Breast epithelium (tissue), 4 donors: Measurements from ENCODE around the gene H1-8. TPM values are rescaled to one million over a fixed set of nuclear protein-coding genes. Genes with fewer than 3 reads are reported as not detected.

Experiments
- DNase-seq, 2 donors: peaks; one replicate each; pipeline ENCODE4 v3.0.0-alpha.2; 2019; ENCODE audit warnings: low spot score in 2 of 2
- H3K27ac ChIP-seq, 2 donors: fragments of 200-600 bp; sonication (generic) in 1 of 2; one replicate each; pipeline ENCODE4 v1.5.1; 2016 to 2019; ENCODE audit warnings: mild to moderate bottlenecking in 1 of 2
- H3K27me3 ChIP-seq, 2 donors: fragments of 200-600 bp; sonication (generic) in 1 of 2; one replicate each; pipeline versions ENCODE4 v1.5.1 to v1.6.0; 2017 to 2019; ENCODE audit warnings: control low read depth in 1 of 2, mild to moderate bottlenecking in 1 of 2
- H3K36me3 ChIP-seq: fragments of 200-600 bp; one replicate; pipeline ENCODE4 v1.5.1; 2019
- H3K4me1 ChIP-seq, 2 donors: fragments of 200-600 bp; sonication (generic); one replicate each; pipeline ENCODE4 v1.5.1; 2016 to 2019; ENCODE audit warnings: control low read depth in 1 of 2
- H3K4me3 ChIP-seq, 3 donors: fragments of 200-600 bp; sonication (generic); 1 replicate in 2 of 3; 2 replicates in 1 of 3; pipeline ENCODE4 v1.5.1; 2016 to 2019; ENCODE audit warnings: mild to moderate bottlenecking in 3 of 3, moderate library complexity in 2 of 3
- H3K9me3 ChIP-seq, 2 donors: fragments of 200-600 bp; sonication (generic) in 1 of 2; one replicate each; pipeline ENCODE4 v1.5.1; 2016 to 2019; ENCODE audit warnings: control low read depth in 1 of 2
- CTCF ChIP-seq, 3 donors: fragments of 450-650 bp; IDR thresholded peaks; one replicate each; pipeline ENCODE4 v1.5.1; 2016 to 2017; ENCODE audit warnings: antibody characterized with exemption in 3 of 3, mild to moderate bottlenecking in 3 of 3, moderate library complexity in 3 of 3
- POLR2A ChIP-seq: fragments of 450-650 bp; IDR thresholded peaks from one replicate; pipeline ENCODE4 v1.6.1; 2016; ENCODE audit warnings: antibody characterized with exemption, mild to moderate bottlenecking, moderate library complexity
- POLR2AphosphoS5 ChIP-seq, 3 donors: sonication (generic); formaldehyde crosslinking; IDR thresholded peaks; one replicate each; pipeline ENCODE4 v1.6.1; 2017; ENCODE audit warnings: antibody characterized with exemption in 3 of 3
- intact Hi-C: fragments of 100-400 bp; cut with DNase I; formaldehyde crosslinking; loops from one replicate; pipeline ENCODE4 v1.15.1; 2023; ENCODE audit warnings: low total_unique reads
- total RNA-seq, 3 donors: library from RNA; depleted of rRNA; stranded (reverse); fragments of >200 nt; gene quantifications; one replicate each; pipeline ENCODE4 v1.1.0, GENCODE V29; 2016

Gene H1-8
- total RNA-seq, 3 donors from 2014 or later: not detected

- Histone ChIP-seq H3K4me3 (no peak overlapping the region), H3K36me3 (no peaks in the 10 kb centered on the region), H3K27ac (no peak overlapping the region), H3K27me3 (no peaks in the 10 kb centered on the region), H3K4me1 (no peaks in the 10 kb centered on the region), H3K9me3 (no peaks in the 10 kb centered on the region)
- no peak for TF ChIP-seq CTCF (IDR thresholded peaks at IDR 0.05)
- TF ChIP-seq POLR2A: no peak
- TF ChIP-seq POLR2AphosphoS5 (IDR thresholded peaks at IDR 0.05): no peak
- DNase-seq: no peak
- intact Hi-C loops: no loop called here
Measured at GRCh38 chr3:129569856-129570255, 26.9 kb downstream of the H1-8 start.

GRCh38 chr3:129571605-129572547, 28.9 kb downstream of the H1-8 start:
- Histone ChIP-seq H3K27ac (no peak overlapping the region), H3K4me3 (no peak overlapping the region)

GRCh38 chr3:129572603-129573002, 29.6 kb downstream of the H1-8 start:
- TF ChIP-seq CTCF (IDR thresholded peaks at IDR 0.05) (no peak), POLR2A (no peak), POLR2AphosphoS5 (IDR thresholded peaks at IDR 0.05) (no peak)
- no peak overlapping the region for H3K4me3 ChIP-seq
- no peak overlapping the region for H3K27ac ChIP-seq
- no peaks in the 10 kb centered on the region for H3K9me3 ChIP-seq
- DNase-seq: no peak
- intact Hi-C loops: no loop called here
- no peaks in the 10 kb centered on the region for H3K36me3 ChIP-seq
- no peaks in the 10 kb centered on the region for H3K27me3 ChIP-seq
- H3K4me1 ChIP-seq: peaks cover 0 to 13% of the 10 kb centered on the region in 2 donors

More at GRCh38 chr3:129571605-129572547, 28.9 kb downstream of the H1-8 start:
- no peaks in the 10 kb centered on the region for H3K27me3 ChIP-seq
- H3K9me3 ChIP-seq: no peaks in the 10 kb centered on the region
- DNase-seq: no peak
- TF ChIP-seq CTCF (IDR thresholded peaks at IDR 0.05) (no peak), POLR2AphosphoS5 (IDR thresholded peaks at IDR 0.05) (no peak), POLR2A (no peak)
- peaks cover 0 to 8% of the 10 kb centered on the region in 2 donors for H3K4me1 ChIP-seq
- intact Hi-C loops: no loop called here
- H3K36me3 ChIP-seq: no peaks in the 10 kb centered on the region

GRCh38 chr3:129573493-129573892, 30.5 kb downstream of the H1-8 start:
- intact Hi-C loops: no loop called here
- no peak for TF ChIP-seq POLR2AphosphoS5 (IDR thresholded peaks at IDR 0.05)
- no peak for TF ChIP-seq POLR2A
- no peak for TF ChIP-seq CTCF (IDR thresholded peaks at IDR 0.05)
- Histone ChIP-seq H3K36me3 (no peaks in the 10 kb centered on the region), H3K27me3 (no peaks in the 10 kb centered on the region), H3K4me1 (peaks cover 0 to 13% of the 10 kb centered on the region in 2 donors), H3K4me3 (no peak overlapping the region), H3K9me3 (no peaks in the 10 kb centered on the region), H3K27ac (no peak overlapping the region)
- DNase-seq: no peak

- no peak for TF ChIP-seq POLR2AphosphoS5 (IDR thresholded peaks at IDR 0.05)
- no peak for TF ChIP-seq POLR2A
- no peak for TF ChIP-seq CTCF (IDR thresholded peaks at IDR 0.05)
- intact Hi-C loops: no loop called here
- Histone ChIP-seq H3K4me1 (peaks cover 0 to 13% of the 10 kb centered on the region in 2 donors), H3K36me3 (no peaks in the 10 kb centered on the region), H3K9me3 (no peaks in the 10 kb centered on the region), H3K4me3 (no peak overlapping the region), H3K27me3 (no peaks in the 10 kb centered on the region), H3K27ac (peak overlapping the region in 1 of 2 donors; percentile 7)
- no peak for DNase-seq
Measured at GRCh38 chr3:129574206-129574605, 31.2 kb downstream of the H1-8 start.
